ENCODE data around the gene ACADVL.

The ACADVL gene

DNA sequence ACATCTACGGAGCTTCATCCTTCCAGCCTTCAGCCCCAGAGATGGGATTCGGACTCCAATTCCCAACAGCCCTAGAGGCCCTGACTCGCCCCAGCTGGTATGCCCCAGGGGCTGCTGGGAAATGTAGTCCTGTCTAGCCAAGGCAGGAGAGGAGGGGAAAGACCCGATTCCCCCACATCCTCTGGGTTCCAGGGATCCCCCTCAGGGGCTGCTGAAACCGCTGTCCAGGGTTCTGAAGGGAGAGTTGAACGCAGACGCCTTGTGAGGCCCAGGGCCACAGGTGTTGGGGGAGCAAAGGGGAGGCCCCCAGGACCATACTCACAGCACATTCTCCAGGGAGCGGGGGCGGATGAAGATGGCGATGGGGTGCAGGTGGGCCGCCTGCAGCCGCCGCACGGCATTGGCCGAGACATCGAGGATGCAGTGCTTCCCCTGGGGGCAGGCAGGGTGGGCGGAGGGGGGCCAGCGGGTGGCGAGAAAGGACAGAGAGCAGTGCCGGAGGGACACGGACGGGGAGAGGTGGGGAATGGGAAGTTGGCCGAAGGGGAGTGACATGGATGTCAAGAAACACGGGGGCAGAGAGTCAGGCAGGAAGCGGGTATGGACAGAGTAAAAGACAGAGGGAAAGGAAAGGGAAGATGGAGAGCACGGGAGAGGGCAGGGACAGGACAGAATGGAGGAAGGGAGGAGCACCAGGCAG is 28.0 kb upstream of the ACADVL start:
- DNase-seq = peak in 1 of 2 experiments; percentile 64

DNA sequence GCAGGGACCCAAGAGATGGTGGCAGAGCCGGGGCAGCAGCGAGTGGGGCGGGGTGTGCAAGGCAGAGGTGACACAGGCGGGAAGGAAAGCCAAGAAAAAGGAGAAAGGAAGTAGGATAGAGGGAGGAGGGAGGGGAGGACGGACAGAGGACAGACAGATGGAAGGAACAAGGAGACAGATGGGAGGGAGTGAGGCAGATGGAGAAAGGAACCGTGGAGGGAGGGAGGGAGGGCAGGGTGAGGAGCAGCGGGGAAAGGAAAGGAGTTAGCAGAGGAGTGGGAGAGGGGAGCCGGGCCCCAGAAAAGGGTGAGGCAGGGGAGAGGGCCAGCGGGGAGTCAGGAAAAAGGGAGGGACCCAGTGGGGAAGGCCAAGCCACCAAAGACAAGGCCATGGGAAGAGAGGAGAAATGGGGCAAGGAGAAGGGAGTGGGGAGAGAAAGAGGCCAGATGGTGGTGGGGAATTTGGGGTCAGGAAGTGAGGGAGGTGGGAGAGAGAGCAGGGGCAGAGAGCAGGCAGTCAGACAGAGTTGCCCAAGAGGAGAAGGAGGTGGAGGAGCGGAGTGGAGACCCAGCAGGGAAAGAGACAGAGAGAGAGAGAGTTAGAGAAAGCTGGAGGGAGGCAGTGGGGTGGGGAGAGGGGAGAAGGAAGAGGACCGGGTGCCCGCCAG is 27.3 kb upstream of the ACADVL start:
- no peak for DNase-seq

DNA sequence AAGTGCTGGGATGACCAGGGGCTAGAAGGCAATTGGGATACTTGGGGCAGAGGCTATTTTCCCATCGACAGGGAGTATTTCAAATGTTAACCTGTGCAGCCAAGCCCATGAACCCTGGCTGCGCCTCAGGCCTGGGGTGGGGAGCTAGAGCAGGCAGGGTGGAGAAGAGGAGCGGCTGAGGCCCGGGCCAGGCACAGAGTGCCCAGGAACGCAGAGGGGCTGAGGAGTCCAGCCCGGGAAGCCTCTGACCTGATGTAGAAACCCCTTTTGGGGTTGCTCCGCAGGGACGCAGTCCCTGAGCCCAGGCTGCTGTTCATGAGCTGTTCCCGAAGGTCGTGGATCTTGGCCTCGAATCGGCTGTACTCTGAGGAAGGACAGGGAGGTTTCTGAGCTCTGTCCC is 23.8 kb upstream of the ACADVL start:
- no peak for DNase-seq

DNA sequence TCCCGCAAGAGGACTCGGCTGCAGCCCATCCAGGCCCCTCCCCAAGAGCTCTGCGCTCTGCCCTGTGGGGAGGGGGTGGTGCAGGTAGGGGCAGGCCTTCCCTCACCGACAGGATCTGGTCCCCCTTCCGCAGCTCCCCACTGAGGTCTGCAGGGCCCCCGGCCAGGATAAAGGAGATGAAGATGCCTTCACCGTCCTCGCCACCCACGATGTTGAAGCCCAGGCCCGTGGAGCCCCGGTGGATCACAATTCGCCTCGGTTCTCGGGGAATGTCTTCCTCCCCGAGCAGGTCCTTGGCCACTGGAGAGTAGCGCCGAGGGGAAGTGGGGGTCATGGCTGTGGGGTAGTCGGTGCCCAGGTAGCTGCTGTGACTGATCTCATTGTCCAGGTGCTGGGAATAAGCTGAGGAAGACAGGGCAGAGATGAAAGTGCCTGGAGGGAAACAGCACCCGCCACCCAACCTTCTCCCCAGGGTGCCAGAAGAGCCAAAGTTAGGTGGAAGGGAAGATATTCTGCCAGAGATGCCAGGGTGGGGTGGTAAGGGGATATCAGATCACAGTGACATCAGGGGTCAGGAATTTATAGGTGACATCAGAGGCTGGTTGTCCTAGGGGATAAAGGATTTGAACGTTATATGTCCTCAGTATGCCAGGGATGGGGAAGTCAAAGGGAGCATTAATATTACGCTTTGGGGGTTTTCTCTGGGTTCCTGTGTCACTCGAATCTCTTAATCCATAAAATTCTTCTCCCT is 22.9 kb upstream of the ACADVL start:
- no peak for DNase-seq

DNA sequence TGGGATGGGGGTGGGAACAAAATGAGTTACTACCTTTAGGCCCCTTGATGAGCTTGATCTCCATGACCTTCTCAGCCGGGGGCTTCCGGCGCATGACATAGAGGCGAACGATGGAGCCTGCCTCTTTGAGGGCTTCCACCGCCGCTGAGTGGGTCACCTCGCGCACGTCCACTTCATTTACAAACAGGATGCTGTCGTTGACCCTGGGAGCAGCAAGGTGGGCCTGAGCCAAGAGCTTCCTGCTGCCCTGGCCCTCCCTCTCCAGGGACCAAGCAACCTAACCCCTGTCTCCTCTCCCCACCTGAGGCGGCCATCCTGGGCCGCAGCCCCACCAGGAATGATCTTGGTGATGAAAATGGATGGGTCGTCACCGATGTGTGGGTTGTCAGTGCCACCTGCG is 16.3 kb upstream of the ACADVL start:
- no peak for DNase-seq

DNA sequence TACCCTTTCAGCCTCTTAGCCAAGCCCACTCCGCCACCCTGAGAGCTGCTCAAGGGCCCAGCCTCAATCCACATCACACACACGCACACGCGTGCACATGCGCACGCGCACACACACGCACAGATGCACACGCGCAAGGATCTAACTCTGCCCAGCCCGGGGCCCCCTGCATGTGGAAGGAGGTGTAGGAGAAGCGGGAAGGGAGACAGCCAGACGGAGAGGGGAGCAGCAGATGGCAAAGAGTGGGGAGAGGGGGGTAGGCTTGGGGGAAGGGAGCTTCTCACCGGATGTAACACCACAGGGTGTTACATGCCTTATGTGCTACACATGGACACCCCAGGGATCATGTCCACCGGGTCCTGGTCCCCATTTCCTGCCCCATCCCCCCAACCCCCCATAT is 15.4 kb upstream of the ACADVL start:
- DNase-seq = no peak

DNA sequence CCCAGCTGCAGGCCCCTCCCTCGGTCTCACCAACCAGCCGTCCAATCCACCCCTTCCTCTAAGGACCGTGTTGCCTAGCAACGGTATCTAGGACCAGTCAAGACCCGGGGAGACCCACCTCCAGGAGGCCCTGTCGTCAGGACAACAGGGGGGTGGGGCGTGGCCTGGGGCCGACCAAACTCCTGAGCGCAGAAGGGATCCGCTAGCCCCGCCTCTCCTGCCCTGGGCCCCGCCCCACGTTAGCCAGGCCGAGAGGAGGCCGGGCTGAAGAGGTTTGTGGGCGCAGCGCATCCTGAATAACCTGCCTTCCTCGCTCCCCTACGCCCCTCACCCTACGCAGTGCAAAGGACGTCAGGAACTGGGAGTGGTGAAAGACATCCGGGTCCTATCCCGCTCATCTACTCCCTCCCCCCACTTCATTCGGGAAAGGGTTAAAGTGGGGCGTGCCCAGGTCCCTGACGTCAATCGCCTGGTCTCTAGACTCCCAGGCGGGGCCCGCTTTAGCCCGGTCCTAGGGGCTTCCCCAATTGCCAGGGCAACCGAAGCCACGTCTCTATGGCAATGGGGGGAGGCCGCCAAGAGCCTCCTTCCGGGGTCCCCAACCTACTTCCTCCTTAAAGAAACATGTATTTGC is 14.8 kb upstream of the ACADVL start:
- peak; percentile 66 to 92 for DNase-seq

DNA sequence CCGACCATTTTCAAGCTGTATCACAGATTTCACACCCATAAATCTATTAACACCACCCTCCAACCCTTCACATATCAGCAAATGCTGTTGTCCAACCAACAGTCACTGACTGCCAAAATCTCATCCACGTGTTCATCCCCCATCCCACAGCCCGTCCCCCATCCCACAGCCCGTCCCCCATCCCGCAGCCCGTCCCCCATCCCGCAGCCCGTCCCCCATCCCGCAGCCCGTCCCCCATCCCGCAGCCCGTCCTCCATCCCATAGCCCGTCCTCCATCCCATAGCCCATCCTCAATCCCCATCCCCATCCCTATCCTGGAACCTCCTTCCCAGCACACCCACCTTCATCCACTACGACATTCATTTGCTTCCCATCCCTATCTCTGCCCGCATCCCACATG is 14.2 kb upstream of the ACADVL start:
- DNase-seq = no peak

DNA sequence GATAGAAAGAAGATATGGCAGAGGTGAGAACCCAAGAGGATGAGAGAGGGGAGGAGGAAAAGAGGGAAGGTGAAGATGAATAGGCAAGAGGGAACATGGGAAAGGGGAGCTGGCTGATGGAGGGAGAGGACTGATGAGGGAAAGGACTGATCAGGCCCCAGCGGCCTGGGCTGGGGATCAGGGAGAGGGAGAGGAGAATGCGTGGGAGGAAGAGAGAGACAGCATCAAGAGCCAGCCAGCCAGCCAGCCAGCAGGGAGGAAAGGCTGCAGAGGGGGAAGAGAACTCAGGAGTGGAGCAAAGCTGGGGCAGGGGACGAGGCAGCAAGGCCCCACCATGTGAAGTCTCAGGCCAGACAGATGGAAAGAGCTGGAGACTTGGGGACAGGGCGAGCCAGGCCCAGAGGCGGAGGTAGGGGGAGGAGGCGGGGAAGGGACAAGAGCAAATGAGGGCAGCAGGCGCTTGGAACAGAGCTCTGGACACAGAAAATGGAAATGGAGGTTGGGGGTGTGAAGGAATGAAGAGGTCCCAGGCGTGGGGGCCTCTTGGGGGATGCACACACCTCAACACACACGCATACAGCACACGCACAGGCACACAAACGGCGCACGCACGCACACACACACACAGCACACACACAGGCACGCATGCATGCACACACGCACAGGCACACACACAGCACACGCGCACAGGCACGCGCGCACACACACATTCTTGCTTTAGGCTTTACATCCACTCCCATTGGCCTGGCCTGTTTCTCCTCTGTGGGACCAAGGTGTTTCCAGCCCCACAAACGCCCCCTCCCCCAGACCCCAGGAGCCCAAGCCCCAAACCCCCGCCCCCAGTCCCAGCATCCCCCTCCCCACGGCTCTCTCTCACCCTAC is 12.4 kb upstream of the ACADVL start:
- no peak for DNase-seq

DNA sequence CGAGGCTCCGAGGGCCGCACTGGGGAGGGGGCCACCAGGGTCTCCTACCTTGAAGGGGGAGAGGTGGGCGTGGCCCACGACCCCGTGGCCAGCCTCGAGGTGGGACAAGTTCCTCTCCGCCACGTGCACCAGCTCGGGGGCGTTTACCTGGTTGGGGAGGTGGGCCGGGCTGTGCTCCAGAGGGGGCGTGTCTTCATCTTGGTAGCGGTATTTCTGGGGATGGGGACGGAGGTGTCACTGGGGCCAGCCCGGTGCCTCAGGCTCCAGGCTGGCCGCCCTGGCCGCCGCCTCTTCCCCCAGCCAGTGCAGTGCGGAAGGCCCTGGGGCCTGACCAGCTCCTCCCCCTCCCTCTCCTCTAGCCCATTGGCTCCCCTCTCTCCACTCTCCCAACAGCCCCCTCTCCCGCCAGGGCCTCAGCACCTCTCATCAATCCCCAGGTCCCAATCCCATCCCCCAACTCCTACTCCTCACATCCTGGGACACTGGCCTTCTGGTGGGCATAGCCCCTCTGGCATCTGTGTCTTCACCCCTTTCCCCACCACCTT is 11.6 kb upstream of the ACADVL start:
- no peak for DNase-seq

DNA sequence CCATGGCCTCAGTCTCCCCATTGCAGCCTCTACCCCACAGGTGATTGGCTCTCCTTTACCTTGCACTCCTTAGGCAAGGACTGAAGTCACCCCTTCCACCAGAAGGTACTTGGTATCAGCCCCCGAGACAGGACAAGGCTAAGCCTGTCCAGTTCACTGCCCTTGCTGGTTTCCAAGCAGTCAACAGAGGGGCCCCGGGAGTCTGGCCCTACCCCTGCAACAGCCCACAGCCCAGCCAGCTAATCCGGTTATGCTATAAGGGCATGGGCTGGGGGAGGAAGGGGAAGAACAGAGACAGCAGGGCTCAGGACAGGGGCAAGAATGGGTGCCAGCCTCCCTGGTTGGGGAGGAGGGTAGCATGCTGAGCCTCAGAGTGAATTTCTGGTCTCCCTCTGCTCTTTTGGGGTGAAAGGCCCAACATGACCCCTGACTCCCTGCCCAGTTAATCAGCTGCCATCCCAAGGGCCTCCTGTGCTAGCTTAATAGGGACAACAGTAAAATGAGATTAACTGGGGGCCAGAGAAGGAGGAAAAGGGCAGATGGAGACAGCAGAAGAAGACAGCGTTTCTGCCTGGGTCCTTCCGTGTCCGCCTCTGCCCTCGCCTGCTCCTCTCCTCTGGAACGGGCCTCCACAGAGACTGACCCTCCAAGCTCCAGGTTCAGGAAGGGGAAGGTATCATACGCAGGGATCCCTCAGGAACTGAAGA is 10.8 kb upstream of the ACADVL start:
- no peak for DNase-seq

DNA sequence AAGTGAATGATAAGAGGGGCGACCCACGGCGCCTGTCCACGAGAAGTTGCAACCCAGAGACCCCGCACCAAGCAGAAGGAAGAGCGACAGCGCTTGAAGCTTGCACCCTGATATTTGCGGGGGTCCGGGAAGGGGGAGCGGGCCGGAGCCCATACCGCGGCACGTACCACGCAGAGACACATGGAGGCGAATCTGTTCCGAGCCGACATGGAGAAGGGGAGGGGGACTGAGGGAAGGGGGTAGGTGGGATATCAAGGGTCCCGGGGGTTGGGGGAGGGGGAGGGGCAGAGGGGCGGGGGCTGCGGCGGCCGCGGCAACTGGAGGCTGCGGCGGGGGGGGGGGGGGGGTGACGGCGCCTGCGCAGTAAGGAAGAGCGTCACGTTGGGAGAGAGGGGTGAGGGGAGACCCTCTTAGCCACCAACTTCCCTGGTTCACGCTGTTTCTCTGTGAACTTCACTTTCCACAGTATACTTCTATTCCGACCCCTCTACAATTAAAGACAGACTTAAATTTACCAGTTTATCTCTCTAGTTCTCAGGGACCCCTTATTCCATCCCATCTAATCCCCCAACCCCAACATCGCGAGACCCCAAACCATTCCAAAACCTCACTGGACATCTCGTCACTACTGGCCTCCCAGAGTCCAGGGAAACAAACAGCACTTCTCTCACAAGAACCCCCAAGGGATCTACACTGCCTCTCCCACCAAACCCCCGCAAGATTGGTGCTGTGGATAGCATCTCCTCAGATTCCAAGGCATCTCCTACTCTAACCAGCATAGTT is 8.1 kb upstream of the ACADVL start:
- no peak for DNase-seq

DNA sequence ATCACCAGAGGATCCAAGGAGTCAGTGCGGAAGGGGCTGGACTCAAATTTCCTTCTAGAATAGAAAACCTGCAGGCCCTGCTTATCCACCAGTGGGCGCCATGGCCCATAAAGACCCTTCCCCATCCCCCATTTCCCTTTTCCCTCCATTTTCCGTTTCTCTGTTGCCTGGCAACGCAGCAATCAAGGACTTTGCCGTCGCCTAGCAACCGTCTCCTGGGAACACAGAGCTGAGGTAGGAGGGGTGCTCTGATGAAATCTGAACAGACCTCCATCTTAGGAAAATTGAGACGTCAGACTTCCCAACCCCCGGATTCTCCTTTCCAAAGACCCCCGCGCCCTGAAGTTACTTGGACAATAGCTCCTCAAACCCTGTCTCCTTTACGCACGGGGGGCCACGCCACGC is 5.8 kb upstream of the ACADVL start:
- peak in 1 of 2 experiments; percentile 59 for DNase-seq

DNA sequence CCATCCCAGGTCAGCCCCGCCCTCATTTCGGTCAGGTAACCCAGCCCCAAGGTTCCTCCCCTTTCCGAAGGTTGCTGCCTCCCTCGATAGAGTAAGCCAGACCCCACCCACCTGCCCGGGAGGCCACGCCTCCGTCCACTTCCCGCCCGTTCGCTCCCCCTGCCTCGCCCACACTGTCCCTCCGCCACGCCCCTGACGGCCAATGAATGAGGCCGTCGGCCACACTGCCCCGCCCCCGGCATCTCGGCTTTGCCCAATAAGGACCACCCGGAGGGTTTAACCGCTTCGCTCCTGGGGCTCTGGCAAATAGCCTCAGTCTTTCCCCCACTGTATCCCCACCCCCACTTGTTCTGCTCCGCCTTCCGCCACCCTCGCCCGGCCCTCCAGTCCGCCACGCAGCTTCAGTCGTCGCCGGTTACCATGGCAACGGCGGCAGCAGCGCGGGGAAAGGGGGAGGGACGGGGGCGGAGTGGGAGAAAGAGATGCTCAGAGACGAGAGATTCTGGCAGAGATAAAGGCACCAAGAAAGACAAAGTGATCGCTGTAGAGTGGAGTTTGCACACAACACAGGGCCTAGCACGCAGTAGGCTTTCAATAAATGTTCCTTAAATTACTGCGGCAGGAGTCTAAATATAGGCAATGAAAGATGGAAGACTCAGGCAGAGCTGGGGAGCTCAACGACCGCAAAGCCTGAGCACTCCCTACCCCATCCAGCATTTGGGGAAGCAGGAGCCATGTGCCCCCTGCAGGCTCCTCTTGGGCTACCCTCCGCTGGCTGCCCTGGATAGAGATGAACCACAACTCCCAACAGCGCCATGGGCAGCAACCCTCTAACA is 5.2 kb upstream of the ACADVL start:
- DNase-seq = peak; percentile 83 to 86

DNA sequence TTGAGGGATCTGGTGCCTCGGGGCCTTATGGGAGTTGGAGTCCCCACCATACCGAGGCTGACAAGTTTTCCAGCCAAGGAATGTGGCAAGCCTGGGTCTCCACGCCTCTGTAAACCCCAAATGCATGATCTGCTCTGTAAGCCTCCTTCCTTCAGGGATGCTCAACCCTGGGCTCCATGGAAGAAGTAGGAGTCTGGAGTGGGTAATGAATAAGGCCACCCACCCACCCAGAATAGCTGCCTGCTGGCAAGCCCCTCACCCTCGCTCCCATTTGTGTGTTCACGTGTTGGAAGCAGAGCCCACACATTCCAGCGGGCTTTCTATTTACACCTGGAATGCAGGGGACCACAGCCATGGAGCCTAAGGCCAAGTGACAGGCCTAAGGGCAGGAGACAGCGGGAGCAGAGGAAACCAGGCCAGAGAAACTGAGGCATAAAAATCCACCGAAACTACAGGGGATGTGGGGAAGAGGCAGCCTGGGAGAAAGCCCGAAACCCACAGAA is 4.6 kb upstream of the ACADVL start:
- DNase-seq = peak in 1 of 2 experiments; percentile 59

DNA sequence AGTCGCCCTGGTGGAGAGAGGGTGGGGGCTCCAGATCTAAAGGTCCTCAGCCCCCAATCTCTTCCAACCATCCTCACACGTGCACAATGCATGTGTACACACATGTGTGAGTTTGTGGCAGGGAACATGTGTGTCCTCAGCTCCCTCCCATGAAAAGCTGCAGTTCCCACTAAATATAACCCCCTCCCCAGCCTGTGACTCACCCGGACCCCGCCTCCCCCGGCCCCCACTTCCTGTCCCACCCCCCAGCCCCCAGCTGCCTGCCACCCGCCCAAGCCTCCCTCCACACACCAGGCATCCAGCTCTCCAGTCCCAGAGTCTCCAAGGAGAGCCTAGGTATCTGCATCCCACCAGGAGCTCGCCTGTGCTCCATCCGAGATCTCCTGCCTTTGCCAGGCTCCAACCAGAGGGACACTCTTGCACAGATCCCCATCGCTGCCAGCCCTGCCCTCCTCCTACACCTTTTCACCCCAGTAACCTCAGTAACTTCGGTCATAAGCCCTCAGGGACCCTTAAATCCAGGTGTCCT is 4.0 kb upstream of the ACADVL start:
- DNase-seq = no peak

DNA sequence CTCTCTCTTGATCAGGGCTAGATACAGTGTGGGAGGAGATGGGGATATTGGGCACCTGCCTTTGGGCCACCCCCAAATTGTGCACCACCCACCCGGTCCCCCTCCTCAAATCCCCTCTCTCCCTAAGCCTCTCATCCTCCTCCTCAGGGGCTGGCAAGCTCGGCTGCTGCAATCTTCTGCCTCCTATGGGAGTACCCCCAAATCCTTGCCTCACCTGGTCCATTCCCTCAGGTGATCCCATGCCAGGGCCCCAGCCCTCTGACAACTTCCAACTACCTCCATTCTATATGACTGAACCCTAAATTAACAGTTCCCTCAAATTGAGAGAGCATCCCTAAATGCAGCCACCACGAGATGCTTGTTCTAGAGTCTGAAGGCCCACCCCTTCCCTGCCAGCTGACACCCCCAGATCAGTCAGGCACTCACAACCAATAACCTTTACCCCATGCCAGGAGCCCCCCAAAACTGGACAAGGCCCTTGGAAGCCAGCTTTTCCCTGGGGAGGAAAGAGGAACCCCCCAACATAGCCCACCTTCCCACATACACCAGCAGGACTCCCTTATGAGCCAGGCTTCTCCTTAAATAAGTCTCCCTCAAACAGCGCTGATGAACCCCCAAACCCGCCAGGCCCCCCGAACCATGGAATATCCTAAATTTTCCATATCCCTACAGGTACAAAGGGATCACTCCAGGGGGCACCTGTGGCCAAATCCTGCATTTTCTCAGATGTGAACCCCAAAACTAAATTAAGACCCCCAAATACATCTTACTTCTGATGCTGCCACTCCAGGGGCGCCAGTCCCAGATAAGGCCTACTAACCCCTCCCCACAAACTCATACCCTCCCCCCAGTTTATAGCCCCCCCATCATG is 3.3 kb upstream of the ACADVL start:
- DNase-seq = no peak
